ENCODE measurements around the gene RCAN2.

The RCAN2 gene

DNA sequence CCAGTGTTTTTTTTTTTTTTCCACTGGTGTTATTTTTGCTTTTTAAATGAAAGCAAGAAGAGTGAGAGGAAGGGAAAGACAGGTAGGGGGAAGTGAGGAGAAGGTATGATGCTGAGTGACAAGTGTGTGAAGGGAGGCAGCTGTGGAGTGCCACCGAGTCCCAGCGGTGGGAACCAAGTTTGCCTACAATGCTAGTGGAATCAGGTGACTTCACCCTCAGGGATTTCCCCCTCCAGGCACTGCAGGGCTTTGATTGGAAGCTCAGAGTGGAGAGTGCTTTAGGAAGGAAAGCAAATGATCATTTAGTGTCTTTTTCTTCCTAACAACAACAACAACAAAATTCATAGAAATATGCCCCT lies 200.0 kb downstream of the RCAN2 start:
- DNase-seq (ENCODE audit: low read depth in 3 of 3), result no peak

DNA sequence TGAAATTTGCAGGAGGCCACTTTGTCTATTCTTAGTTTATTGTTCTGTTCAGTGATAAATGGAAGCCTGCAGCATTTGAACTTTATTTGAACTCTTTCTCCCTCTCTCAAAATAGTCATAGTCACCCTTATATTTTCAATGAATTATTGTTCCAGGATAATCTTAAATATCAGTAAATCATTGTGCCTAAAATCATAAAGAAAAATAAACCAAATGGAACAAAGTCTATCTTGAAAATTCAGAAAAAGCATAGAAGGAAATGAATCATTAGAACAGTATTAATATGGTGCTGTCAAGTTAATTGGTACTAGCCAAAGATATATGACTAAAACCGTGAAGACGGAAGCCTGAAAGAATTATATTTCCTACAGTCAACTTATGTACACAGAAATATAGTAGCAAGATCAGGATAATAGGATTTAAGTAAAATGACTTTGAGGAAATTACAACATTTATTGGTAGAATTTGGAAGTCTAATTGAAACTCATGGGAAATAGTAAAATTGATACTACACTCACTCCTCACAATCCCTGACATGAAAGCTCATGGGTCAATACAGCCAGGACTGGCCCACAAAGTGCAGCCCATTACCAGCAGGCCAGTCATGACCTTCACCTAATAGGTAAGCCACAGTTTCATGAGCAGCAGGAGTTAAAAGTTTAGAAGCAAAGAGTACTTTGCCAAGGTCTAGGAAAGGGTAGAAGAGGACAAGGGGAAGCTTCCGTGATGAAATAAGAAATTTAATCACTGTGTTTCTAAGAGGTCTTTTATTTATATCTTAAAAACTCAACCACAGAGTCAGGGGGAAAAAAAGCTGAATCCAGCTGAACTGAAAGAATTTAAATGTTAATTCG lies 200.6 kb downstream of the RCAN2 start:
- no peak for DNase-seq (ENCODE audit: low read depth in 3 of 3)

GRCh38 chr6:46289898-46290297 lies 201.4 kb downstream of the RCAN2 start:
- DNase-seq (ENCODE audit: low read depth in 3 of 3), result no peak

- no peak for DNase-seq (ENCODE audit: low read depth in 3 of 3)
These were observed 202.4 kb downstream of the RCAN2 start for GRCh38 chr6:46288835-46289234.

GRCh38 chr6:46287681-46288080 lies 203.6 kb downstream of the RCAN2 start:
- DNase-seq (ENCODE audit: low read depth in 3 of 3), result no peak

DNA sequence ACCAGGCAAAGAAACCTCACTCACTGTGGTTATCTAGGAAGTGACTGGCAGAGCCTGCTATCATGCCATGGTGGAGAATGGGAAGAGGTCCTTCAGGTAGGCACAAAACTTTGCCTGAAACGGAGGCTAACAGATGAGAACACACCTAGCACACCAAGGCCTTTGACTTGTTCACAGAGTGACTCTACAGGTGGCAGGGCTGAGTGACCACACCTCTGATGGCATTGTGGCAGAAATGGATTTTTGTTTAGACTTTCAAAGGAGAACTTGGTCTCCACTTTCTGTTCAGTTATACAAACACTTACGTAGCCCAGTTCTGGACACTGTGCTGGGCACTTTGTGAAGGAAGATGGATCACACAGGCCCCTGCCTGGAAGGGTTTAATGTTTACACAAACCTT lies 204.2 kb downstream of the RCAN2 start:
- no peak for DNase-seq (ENCODE audit: low read depth in 3 of 3)

GRCh38 chr6:46284475-46284874 lies 206.8 kb downstream of the RCAN2 start:
- no peak for DNase-seq (ENCODE audit: low read depth in 3 of 3)

DNA sequence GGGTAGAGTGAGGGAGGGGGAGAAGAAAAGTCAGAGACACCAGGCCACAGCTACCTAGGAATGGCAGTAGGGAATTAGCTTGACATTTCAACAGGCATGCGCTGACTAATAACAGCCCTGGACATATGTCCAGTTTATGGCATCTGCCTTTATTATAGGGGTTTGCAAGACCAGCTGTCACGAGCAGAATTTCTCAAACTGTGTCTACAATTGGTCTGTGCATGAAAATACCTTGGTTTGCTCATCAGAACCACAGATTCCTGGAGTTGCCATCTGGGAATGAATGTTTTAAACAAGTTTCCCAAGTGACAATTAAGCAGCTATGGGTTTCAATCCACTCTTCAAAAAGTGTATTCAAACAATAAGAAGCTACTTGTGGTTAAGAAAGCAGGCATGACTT lies 210.1 kb downstream of the RCAN2 start:
- DNase-seq (ENCODE audit: low read depth in 3 of 3), result no peak

- no peak for DNase-seq (ENCODE audit: low read depth in 3 of 3)
These were observed 211.4 kb downstream of the RCAN2 start for GRCh38 chr6:46279874-46280273.

GRCh38 chr6:46276576-46277142 lies 214.6 kb downstream of the RCAN2 start:
- DNase-seq (ENCODE audit: low read depth in 3 of 3), result no peak

- DNase-seq (ENCODE audit: low read depth in 3 of 3), result no peak
These were observed 216.7 kb downstream of the RCAN2 start for GRCh38 chr6:46274502-46274901.

DNA sequence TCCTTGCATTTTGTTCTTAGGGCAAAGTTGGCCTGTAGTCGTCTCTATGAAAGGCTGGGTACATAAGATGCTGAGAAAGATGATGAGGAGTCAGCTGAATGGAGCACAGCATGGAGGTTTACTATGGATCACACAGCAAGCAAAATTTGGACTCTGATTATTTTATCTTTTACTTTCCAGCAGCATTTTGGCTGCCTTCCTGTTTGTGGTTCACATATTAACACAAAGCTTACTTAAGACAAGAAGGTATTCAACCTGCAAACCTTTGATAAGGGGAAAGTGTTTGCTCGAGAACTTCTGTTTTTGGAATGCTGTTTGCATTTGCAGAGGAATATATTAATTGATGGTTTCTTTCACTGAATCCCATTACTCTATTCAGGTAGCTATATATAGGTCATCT lies 217.3 kb downstream of the RCAN2 start:
- DNase-seq (ENCODE audit: low read depth in 3 of 3), result no peak

DNA sequence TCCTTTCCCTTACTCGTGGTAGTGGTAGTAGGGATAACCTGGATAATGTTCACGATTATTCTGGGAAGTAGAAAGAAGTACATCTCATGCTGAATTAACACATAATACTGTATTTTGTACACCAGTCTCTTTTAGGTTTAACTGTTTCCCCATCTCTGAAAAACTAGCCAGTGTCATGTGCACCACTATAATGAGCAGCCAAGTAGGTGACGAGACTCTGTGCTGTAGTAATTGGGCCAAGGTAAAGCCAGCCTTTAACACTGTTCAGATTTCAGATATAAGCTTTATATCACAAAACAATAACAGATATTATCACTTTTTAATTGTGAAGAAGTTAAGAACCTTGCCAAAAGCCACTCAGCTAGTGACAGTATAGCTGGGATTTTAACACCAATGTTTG lies 219.5 kb downstream of the RCAN2 start:
- no peak for DNase-seq (ENCODE audit: low read depth in 3 of 3)

DNA sequence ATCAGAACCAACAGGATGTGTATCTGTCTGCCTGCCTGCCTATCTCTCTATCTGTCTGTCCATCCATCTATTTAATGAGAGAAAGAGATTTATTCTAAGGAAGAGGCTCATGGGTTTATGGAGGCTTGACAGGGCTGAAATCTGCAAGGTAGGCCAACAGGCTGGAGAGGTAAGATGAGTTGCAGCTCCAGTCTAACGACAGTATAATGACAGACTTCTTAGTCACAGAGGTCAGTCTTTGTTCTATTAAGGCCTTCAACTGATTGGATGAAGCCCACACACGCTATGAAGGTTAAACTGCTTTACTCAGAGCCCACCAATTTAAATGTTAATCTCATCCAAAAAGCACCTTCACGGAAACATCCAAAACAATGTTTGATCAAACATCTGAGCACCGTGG lies 220.1 kb downstream of the RCAN2 start:
- no peak for DNase-seq (ENCODE audit: low read depth in 3 of 3)

GRCh38 chr6:46270336-46270735 lies 220.9 kb downstream of the RCAN2 start:
- DNase-seq (ENCODE audit: low read depth in 3 of 3), result no peak

GRCh38 chr6:46269447-46270229 lies 221.6 kb downstream of the RCAN2 start:
- DNase-seq (ENCODE audit: low read depth in 3 of 3), result no peak

- DNase-seq (ENCODE audit: low read depth in 3 of 3), result no peak
These were observed 223.7 kb downstream of the RCAN2 start for GRCh38 chr6:46267515-46267914.

- DNase-seq (ENCODE audit: low read depth in 3 of 3), result no peak
These were observed 225.9 kb downstream of the RCAN2 start for GRCh38 chr6:46265373-46265772.

DNA sequence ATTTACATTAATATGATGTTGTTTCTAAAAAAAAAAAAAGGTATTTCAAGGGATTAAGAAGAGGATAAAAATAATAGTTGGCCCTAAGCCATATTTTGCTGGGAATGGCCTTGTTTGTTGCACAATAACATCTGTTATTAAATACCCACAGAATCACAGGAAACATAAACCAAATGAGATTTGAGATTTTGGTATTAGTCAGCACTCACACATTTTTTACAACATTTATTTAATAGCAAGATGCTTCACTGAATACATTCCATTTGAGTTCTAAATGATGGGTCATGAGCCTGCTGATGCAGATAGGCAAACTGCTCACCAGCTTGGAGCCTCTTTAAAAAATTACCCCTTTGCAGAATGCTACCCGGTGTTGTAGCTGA lies 227.6 kb downstream of the RCAN2 start:
- DNase-seq (ENCODE audit: low read depth in 3 of 3), result no peak

- no peak for DNase-seq (ENCODE audit: low read depth in 3 of 3)
These were observed 228.1 kb downstream of the RCAN2 start for GRCh38 chr6:46262928-46263706.

DNA sequence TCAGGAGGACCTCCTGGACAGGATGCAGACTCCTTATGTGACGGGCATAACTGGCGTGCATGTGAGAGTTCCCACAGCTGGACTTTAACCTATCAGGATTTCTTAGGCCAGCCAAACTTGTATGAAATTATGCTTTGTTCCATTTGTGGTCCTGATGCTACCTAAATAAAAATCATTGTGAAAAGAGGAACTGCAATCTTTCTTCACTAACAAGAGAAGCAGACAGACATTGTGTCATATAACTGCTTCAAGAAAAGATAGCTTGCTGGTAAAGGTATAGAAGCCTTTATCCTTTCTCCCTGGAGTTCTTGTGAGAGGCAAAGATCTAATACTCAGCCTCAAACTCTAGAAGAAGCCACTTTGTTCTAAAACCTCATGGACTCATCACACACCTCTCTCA lies 233.0 kb downstream of the RCAN2 start:
- DNase-seq (ENCODE audit: low read depth in 3 of 3), result no peak

DNA sequence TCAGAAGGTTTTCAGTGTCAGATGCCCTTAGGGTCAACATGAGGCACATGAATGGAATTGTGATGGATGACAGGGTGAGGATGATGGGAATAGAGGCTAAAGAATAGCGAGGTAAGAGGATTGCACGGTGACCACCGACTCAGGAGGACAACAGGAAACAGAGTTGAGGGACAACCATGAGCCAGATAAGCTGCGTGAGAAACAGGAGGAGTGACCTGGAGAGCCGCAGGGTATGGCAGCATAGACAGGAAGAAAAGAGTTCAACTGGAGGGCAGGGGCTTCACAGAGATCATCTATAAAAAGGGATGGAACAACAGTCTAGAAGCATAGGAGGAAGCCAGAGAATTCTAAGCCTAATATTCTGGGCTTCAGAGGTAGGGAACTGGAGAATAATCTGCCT lies 235.7 kb downstream of the RCAN2 start:
- DNase-seq (ENCODE audit: low read depth in 3 of 3), result no peak
